Caki2 (cell line): ENCODE measurements around the gene UNC13C. TPM values are rescaled to one million over a fixed set of nuclear protein-coding genes. Genes with fewer than 3 reads are reported as not detected.

Experiments
- DNase-seq: peaks from one replicate; pipeline ENCODE4 v3.0.0-alpha.2; 2015; ENCODE audit warnings: low read depth
- in situ Hi-C: cut with HindIII; loops from 2 replicates; pipeline ENCODE4 v1.10.0; 2016; ENCODE audit warnings: low sequenced_read_pairs, low pct_unique_long_range_greater_than_20kb, mixed read lengths
- total RNA-seq: library from RNA; depleted of rRNA; stranded (reverse); fragments of >200 nt; shearing (Covaris generic); gene quantifications from 2 replicates; pipeline ENCODE4 v1.2.3, GENCODE V29; 2014; ENCODE audit warnings: low replicate concordance

The UNC13C gene
- total RNA-seq, 1 experiment from 2014 or later: 0.03 TPM

GRCh38 chr15:54227569-54227968 lies 249.3 kb downstream of the UNC13C start:
- no peak for DNase-seq
- in situ Hi-C loops: no loop called here

GRCh38 chr15:54250326-54250725 lies 272.1 kb downstream of the UNC13C start:
- in situ Hi-C loops: no loop called here
- DNase-seq: no peak

- in situ Hi-C loops: no loop called here
These were observed 277.9 kb downstream of the UNC13C start for GRCh38 chr15:54256190-54256589.

GRCh38 chr15:54273928-54274327 lies 295.7 kb downstream of the UNC13C start:
- in situ Hi-C loops: no loop called here

More at GRCh38 chr15:54256190-54256589, 277.9 kb downstream of the UNC13C start:
- no peak for DNase-seq

GRCh38 chr15:54277834-54278233 lies 299.6 kb downstream of the UNC13C start:
- in situ Hi-C loops: no loop called here
- DNase-seq: no peak

More at GRCh38 chr15:54273928-54274327, 295.7 kb downstream of the UNC13C start:
- DNase-seq: no peak

- in situ Hi-C loops: no loop called here
- DNase-seq: no peak
These were observed 302.5 kb downstream of the UNC13C start for GRCh38 chr15:54280726-54281125.

GRCh38 chr15:54282228-54282836 lies 304.1 kb downstream of the UNC13C start:
- DNase-seq: no peak
- in situ Hi-C loops: no loop called here

- DNase-seq: no peak
- in situ Hi-C loops: no loop called here
These were observed 309.8 kb downstream of the UNC13C start for GRCh38 chr15:54288049-54288448.

- DNase-seq: no peak
- in situ Hi-C loops: no loop called here
These were observed 311.4 kb downstream of the UNC13C start for GRCh38 chr15:54289590-54290136.

GRCh38 chr15:54298396-54298795 lies 320.2 kb downstream of the UNC13C start:
- no peak for DNase-seq
- in situ Hi-C loops: no loop called here

GRCh38 chr15:54304321-54304720 lies 326.1 kb downstream of the UNC13C start:
- no peak for DNase-seq
- in situ Hi-C loops: no loop called here

GRCh38 chr15:54305138-54305537 lies 326.9 kb downstream of the UNC13C start:
- no peak for DNase-seq
- in situ Hi-C loops: no loop called here

GRCh38 chr15:54307252-54307902 lies 329.1 kb downstream of the UNC13C start:
- in situ Hi-C loops: no loop called here
- no peak for DNase-seq

- in situ Hi-C loops: no loop called here
- DNase-seq: no peak
These were observed 329.7 kb downstream of the UNC13C start for GRCh38 chr15:54307926-54308325.

GRCh38 chr15:54312528-54312927 lies 334.3 kb downstream of the UNC13C start:
- DNase-seq: no peak
- in situ Hi-C loops: no loop called here

- in situ Hi-C loops: no loop called here
- DNase-seq: no peak
These were observed 343.2 kb downstream of the UNC13C start for GRCh38 chr15:54321426-54321825.

GRCh38 chr15:54322341-54322740 lies 344.1 kb downstream of the UNC13C start:
- DNase-seq: no peak
- in situ Hi-C loops: no loop called here

- in situ Hi-C loops: no loop called here
- DNase-seq: no peak
These were observed 367.1 kb downstream of the UNC13C start for GRCh38 chr15:54345301-54345700.

- in situ Hi-C loops: no loop called here
- DNase-seq: no peak
These were observed 367.6 kb downstream of the UNC13C start for GRCh38 chr15:54345827-54346226.
